HL-60 (cell line): ENCODE measurements around the gene PTTG1.

Experiments used
- GABPA ChIP-seq: IDR thresholded peaks from 2 replicates; pipeline ENCODE4 v1.6.1; 2012; ENCODE audit warnings: low read depth
- POLR2AphosphoS5 ChIP-seq: IDR thresholded peaks from 2 replicates; pipeline ENCODE4 v1.6.1; 2012; ENCODE audit warnings: low read depth
- SPI1 ChIP-seq: IDR thresholded peaks from 2 replicates; pipeline ENCODE4 v1.6.1; 2012; ENCODE audit warnings: low read depth, mild to moderate bottlenecking, borderline replicate concordance
- TF ChIP-seq, protein P1 (sequence below): IDR thresholded peaks from one replicate; pipeline ENCODE4 v1.5.1; 2011; ENCODE audit warnings: low read length, control low read depth, inconsistent platforms; ENCODE audit not compliant: insufficient read depth
- TF ChIP-seq, protein P2 (sequence below): IDR thresholded peaks from 2 replicates; pipeline ENCODE4 v1.6.1; 2012; ENCODE audit warnings: low read depth; ENCODE audit not compliant: insufficient replicate concordance

DNA sequence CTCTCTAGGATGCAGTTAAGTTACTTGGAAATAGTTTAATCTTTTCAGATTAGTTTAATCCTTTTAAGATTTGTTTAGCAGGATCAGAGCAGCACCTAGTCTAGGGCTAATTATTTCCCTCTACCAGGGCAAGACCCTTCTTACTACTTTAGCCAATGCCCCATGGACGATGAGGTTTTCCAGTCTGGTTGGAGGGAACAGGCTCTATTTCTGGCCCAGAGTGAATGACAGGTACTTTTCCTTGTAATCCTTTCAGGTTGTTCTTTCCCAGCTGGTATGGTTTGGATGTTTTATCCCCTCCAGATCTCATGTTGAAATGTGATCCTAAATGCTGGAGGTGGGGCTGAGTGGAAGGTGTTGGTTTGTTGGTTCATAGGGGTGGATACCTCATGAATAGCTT, 27.2 kb downstream of the PTTG1 start:
- TF ChIP-seq, protein P1, sequence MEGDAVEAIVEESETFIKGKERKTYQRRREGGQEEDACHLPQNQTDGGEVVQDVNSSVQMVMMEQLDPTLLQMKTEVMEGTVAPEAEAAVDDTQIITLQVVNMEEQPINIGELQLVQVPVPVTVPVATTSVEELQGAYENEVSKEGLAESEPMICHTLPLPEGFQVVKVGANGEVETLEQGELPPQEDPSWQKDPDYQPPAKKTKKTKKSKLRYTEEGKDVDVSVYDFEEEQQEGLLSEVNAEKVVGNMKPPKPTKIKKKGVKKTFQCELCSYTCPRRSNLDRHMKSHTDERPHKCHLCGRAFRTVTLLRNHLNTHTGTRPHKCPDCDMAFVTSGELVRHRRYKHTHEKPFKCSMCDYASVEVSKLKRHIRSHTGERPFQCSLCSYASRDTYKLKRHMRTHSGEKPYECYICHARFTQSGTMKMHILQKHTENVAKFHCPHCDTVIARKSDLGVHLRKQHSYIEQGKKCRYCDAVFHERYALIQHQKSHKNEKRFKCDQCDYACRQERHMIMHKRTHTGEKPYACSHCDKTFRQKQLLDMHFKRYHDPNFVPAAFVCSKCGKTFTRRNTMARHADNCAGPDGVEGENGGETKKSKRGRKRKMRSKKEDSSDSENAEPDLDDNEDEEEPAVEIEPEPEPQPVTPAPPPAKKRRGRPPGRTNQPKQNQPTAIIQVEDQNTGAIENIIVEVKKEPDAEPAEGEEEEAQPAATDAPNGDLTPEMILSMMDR: no peak
- TF ChIP-seq, protein P2, sequence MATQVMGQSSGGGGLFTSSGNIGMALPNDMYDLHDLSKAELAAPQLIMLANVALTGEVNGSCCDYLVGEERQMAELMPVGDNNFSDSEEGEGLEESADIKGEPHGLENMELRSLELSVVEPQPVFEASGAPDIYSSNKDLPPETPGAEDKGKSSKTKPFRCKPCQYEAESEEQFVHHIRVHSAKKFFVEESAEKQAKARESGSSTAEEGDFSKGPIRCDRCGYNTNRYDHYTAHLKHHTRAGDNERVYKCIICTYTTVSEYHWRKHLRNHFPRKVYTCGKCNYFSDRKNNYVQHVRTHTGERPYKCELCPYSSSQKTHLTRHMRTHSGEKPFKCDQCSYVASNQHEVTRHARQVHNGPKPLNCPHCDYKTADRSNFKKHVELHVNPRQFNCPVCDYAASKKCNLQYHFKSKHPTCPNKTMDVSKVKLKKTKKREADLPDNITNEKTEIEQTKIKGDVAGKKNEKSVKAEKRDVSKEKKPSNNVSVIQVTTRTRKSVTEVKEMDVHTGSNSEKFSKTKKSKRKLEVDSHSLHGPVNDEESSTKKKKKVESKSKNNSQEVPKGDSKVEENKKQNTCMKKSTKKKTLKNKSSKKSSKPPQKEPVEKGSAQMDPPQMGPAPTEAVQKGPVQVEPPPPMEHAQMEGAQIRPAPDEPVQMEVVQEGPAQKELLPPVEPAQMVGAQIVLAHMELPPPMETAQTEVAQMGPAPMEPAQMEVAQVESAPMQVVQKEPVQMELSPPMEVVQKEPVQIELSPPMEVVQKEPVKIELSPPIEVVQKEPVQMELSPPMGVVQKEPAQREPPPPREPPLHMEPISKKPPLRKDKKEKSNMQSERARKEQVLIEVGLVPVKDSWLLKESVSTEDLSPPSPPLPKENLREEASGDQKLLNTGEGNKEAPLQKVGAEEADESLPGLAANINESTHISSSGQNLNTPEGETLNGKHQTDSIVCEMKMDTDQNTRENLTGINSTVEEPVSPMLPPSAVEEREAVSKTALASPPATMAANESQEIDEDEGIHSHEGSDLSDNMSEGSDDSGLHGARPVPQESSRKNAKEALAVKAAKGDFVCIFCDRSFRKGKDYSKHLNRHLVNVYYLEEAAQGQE: no peak
- TF ChIP-seq POLR2AphosphoS5 (no peak), SPI1 (no peak), GABPA (no peak)
